GM10847 (cell line): ENCODE data around the gene BPTF.

Source experiments
- POLR2A ChIP-seq: IDR thresholded peaks from 2 replicates; pipeline ENCODE4 v1.6.1; 2011; ENCODE audit not compliant: insufficient read length; ENCODE audit errors: extremely low read depth

Gene BPTF

GRCh38 chr17:67824735-67825626, at the start of gene BPTF:
TSS of gene BPTF (plus strand) at chr17:67825503. CDS start at chr17:67825725, 222 bp downstream.
- peak; percentile 78 for TF ChIP-seq POLR2A

GRCh38 chr17:67779098-67779672, 46.1 kb upstream of the BPTF start:
- no peak for TF ChIP-seq POLR2A

GRCh38 chr17:67784364-67785121, 40.8 kb upstream of the BPTF start:
- no peak for TF ChIP-seq POLR2A

- TF ChIP-seq POLR2A = no peak
Observed at GRCh38 chr17:67785122-67785477, 40.2 kb upstream of the BPTF start.

- no peak for TF ChIP-seq POLR2A
Observed at GRCh38 chr17:67785504-67785903, 39.8 kb upstream of the BPTF start.

GRCh38 chr17:67800495-67800928, 24.8 kb upstream of the BPTF start:
- TF ChIP-seq POLR2A = no peak

- TF ChIP-seq POLR2A = no peak
Observed at GRCh38 chr17:67801626-67802175, 23.6 kb upstream of the BPTF start.

GRCh38 chr17:67810464-67810863, 14.8 kb upstream of the BPTF start:
- TF ChIP-seq POLR2A = no peak

GRCh38 chr17:67813803-67814180, 11.5 kb upstream of the BPTF start:
- no peak for TF ChIP-seq POLR2A

GRCh38 chr17:67818110-67819002, 6.9 kb upstream of the BPTF start:
- no peak for TF ChIP-seq POLR2A

- no peak for TF ChIP-seq POLR2A
Observed at GRCh38 chr17:67819722-67820121, 5.6 kb upstream of the BPTF start.

- no peak for TF ChIP-seq POLR2A
Observed at GRCh38 chr17:67821871-67822367, 3.4 kb upstream of the BPTF start.

GRCh38 chr17:67829331-67829730, 4.0 kb downstream of the BPTF start:
- TF ChIP-seq POLR2A = no peak

GRCh38 chr17:67830440-67830839, 5.1 kb downstream of the BPTF start:
- TF ChIP-seq POLR2A = no peak
